HCT116 (cell line): ENCODE results near the gene PRSS16. TPM values are rescaled to one million over a fixed set of nuclear protein-coding genes. Genes with fewer than 3 reads are reported as not detected.

ENCODE experiments used
- ATAC-seq: fragments of 200-7000 bp; cut with Tn5 transposase; 2 replicates; pipeline ENCODE4 v1.9.1; 2020; ENCODE audit warnings: mild to moderate bottlenecking, moderate library complexity
- BruUV-seq: library from RNA; stranded (reverse); fragments of 400-500 nt; replicated peaks from 2 replicates; lab custom pipeline; 2021; lab: Mats Ljungman, UMichigan
- CTCF ChIA-PET: fragments of 300-600 bp; sonication (Branson Sonifier 250); formaldehyde crosslinking; loops from one replicate; lab custom pipeline; 2021; ENCODE audit warnings: antibody characterized with exemption; lab: Charles Lee
- POLR2A ChIA-PET: fragments of 300-600, 350-600 bp; sonication (Branson Sonifier 250); formaldehyde crosslinking; loops from one replicate; lab custom pipeline; 2021; ENCODE audit warnings: antibody characterized with exemption; lab: Charles Lee
- RAD21 ChIA-PET, 2 experiments: fragments of 300-600 bp; sonication (Branson Sonifier 250); formaldehyde crosslinking; loops; one replicate each; lab custom pipeline; 2023; ENCODE audit warnings: low total read pairs in 2 of 2; ENCODE audit not compliant: uncharacterized antibody in 2 of 2, unreplicated experiment in 2 of 2, low non-redundant PET in 1 of 2; lab: Charles Lee
- DNase-seq: peaks from one replicate; pipeline ENCODE4 v3.0.0-alpha.2; 2010; ENCODE audit warnings: low read depth, low spot score
- H2AFZ ChIP-seq: fragments of 200-600 bp; shearing (Covaris generic), sonication (generic); 2 replicates; pipeline ENCODE4 v1.6.1; 2017; ENCODE audit warnings: low read depth, mixed run types, mixed read lengths, antibody characterized with exemption, low read length; ENCODE audit not compliant: poor library complexity, severe bottlenecking
- H3K27ac ChIP-seq: 2 replicates; pipeline ENCODE4 v1.5.1; 2012; ENCODE audit warnings: low read depth, low read length
- H3K27me3 ChIP-seq: fragments of 200-600 bp; sonication (generic); 2 replicates; pipeline ENCODE4 v1.6.1; 2016; ENCODE audit warnings: mixed run types, low read length, mixed read lengths; ENCODE audit not compliant: insufficient read depth
- H3K36me3 ChIP-seq, 2 experiments: fragments of 200-500 bp in 1 of 2; fragments of 200-600 bp in 1 of 2; sonication (Bioruptor generic) in 1 of 2; sonication (generic) in 1 of 2; 2 replicates each; pipeline versions ENCODE4 v1.5.1 to v1.6.1; 2014 to 2016; ENCODE audit warnings: low read length in 2 of 2, inconsistent platforms in 1 of 2, mixed read lengths in 1 of 2, mixed run types in 1 of 2; ENCODE audit not compliant: insufficient read depth in 2 of 2, control insufficient read depth in 1 of 2
- H3K4me1 ChIP-seq, 2 experiments: fragments of 200-600 bp in 1 of 2; sonication (generic) in 1 of 2; 2 replicates each; pipeline versions ENCODE4 v1.5.1 to v1.6.1; 2012 to 2017; ENCODE audit warnings: low read length in 2 of 2, inconsistent platforms in 1 of 2, mild to moderate bottlenecking in 1 of 2, mixed read lengths in 1 of 2, mixed run types in 1 of 2, moderate library complexity in 1 of 2; ENCODE audit not compliant: insufficient read depth in 2 of 2, control insufficient read depth in 1 of 2
- H3K4me2 ChIP-seq: fragments of 200-600 bp; sonication (generic); 2 replicates; pipeline ENCODE4 v1.6.1; 2017; ENCODE audit warnings: mixed run types, low read length, mixed read lengths
- H3K4me3 ChIP-seq, 2 experiments: fragments of 200-600 bp in 1 of 2; sonication (generic) in 1 of 2; replicated peaks in 1 of 2; 2 replicates each; pipeline ENCODE4 v1.5.1; 2011 to 2016; ENCODE audit warnings: low read length in 2 of 2, control low read depth in 1 of 2, low read depth in 1 of 2, mild to moderate bottlenecking in 1 of 2, mixed read lengths in 1 of 2, mixed run types in 1 of 2
- H3K79me2 ChIP-seq: fragments of 200-600 bp; sonication (generic); 2 replicates; pipeline ENCODE4 v1.6.1; 2017; ENCODE audit warnings: mild to moderate bottlenecking, mixed run types, low read length, moderate library complexity, mixed read lengths; ENCODE audit not compliant: insufficient read depth
- H3K9ac ChIP-seq: fragments of 200-600 bp; sonication (generic); 2 replicates; pipeline ENCODE4 v1.6.1; 2016; ENCODE audit warnings: low read length, mixed read lengths
- H3K9me2 ChIP-seq: fragments of 200-600 bp; sonication (generic), shearing (Covaris generic); 2 replicates; pipeline ENCODE4 v1.6.1; 2017; ENCODE audit warnings: mixed run types, mild to moderate bottlenecking, moderate library complexity; ENCODE audit not compliant: insufficient read depth
- H3K9me3 ChIP-seq, 2 experiments: fragments of 200-500 bp in 1 of 2; fragments of 200-600 bp in 1 of 2; sonication (Bioruptor generic) in 1 of 2; sonication (generic) in 1 of 2; 2 replicates each; pipeline ENCODE4 v1.6.1; 2014 to 2017; ENCODE audit warnings: low read length in 2 of 2, mixed read lengths in 2 of 2, inconsistent platforms in 1 of 2, low read depth in 1 of 2, mild to moderate bottlenecking in 1 of 2, mixed run types in 1 of 2, moderate library complexity in 1 of 2; ENCODE audit not compliant: control insufficient read depth in 1 of 2, insufficient read depth in 1 of 2
- H4K20me1 ChIP-seq: fragments of 200-600 bp; sonication (generic), shearing (Covaris generic); 2 replicates; pipeline ENCODE4 v1.6.1; 2017; ENCODE audit warnings: mixed run types, mild to moderate bottlenecking, moderate library complexity; ENCODE audit not compliant: insufficient read depth
- CEBPB ChIP-seq: IDR thresholded peaks from 2 replicates; pipeline ENCODE4 v1.6.1; 2012; ENCODE audit warnings: low read depth
- ELF1 ChIP-seq: IDR thresholded peaks from 2 replicates; pipeline ENCODE4 v1.6.1; 2012; ENCODE audit warnings: low read depth, borderline replicate concordance
- EZH2 ChIP-seq: fragments of 200-600 bp; sonication (generic); IDR thresholded peaks from 2 replicates; pipeline ENCODE4 v1.6.1; 2017; ENCODE audit warnings: antibody characterized with exemption, mixed run types
- FOSL1 ChIP-seq: IDR thresholded peaks from 2 replicates; pipeline ENCODE4 v1.6.1; 2012; ENCODE audit warnings: low read depth
- JUND ChIP-seq: IDR thresholded peaks from 2 replicates; pipeline ENCODE4 v1.6.1; 2012
- RAD21 ChIP-seq: IDR thresholded peaks from 2 replicates; pipeline ENCODE4 v1.6.1; 2012; ENCODE audit warnings: low read depth, mild to moderate bottlenecking
- SP1 ChIP-seq: IDR thresholded peaks from 2 replicates; pipeline ENCODE4 v1.6.1; 2012; ENCODE audit warnings: low read depth
- SRF ChIP-seq: IDR thresholded peaks from 2 replicates; pipeline ENCODE4 v1.6.1; 2012; ENCODE audit warnings: low read depth
- YY1 ChIP-seq: IDR thresholded peaks from 2 replicates; pipeline ENCODE4 v1.6.1; 2011; ENCODE audit warnings: low read length, low read depth, moderate library complexity, mild to moderate bottlenecking; ENCODE audit not compliant: insufficient replicate concordance; ENCODE audit errors: extremely low read depth
- ZFX ChIP-seq: fragments of 450-650 bp; IDR thresholded peaks from 2 replicates; pipeline ENCODE4 v1.6.1; 2017
- ZNF274 ChIP-seq: fragments of 200-500 bp; sonication (Bioruptor generic); IDR thresholded peaks from 2 replicates; pipeline ENCODE4 v1.6.1; 2014; ENCODE audit warnings: mild to moderate bottlenecking, low read depth, low read length, inconsistent platforms
- intact Hi-C: fragments of 100-400 bp; cut with micrococcal nuclease; formaldehyde crosslinking; loops from 2 replicates; pipeline ENCODE4 v1.10.0; 2022
- total RNA-seq: library from RNA; stranded (reverse); gene quantifications from one replicate; pipeline ENCODE4 v1.2.1, GENCODE V29; 2021; ENCODE audit not compliant: unreplicated experiment
- TF ChIP-seq, protein P1 (sequence below): IDR thresholded peaks from 2 replicates; pipeline ENCODE4 v1.6.1; 2012
- TF ChIP-seq, protein P2 (sequence below): IDR thresholded peaks from 2 replicates; pipeline ENCODE4 v1.6.1; 2012
- TF ChIP-seq, protein P3 (sequence below): IDR thresholded peaks from 2 replicates; pipeline ENCODE4 v1.6.1; 2011; ENCODE audit warnings: mild to moderate bottlenecking, low read length, moderate library complexity; ENCODE audit not compliant: insufficient replicate concordance; ENCODE audit errors: extremely low read depth
- TF ChIP-seq, protein P4 (sequence below): IDR thresholded peaks from 2 replicates; pipeline ENCODE4 v1.6.1; 2012; ENCODE audit warnings: low read depth

PRSS16 gene
- total RNA-seq, 1 experiment from 2014 or later: 14.5 TPM

DNA sequence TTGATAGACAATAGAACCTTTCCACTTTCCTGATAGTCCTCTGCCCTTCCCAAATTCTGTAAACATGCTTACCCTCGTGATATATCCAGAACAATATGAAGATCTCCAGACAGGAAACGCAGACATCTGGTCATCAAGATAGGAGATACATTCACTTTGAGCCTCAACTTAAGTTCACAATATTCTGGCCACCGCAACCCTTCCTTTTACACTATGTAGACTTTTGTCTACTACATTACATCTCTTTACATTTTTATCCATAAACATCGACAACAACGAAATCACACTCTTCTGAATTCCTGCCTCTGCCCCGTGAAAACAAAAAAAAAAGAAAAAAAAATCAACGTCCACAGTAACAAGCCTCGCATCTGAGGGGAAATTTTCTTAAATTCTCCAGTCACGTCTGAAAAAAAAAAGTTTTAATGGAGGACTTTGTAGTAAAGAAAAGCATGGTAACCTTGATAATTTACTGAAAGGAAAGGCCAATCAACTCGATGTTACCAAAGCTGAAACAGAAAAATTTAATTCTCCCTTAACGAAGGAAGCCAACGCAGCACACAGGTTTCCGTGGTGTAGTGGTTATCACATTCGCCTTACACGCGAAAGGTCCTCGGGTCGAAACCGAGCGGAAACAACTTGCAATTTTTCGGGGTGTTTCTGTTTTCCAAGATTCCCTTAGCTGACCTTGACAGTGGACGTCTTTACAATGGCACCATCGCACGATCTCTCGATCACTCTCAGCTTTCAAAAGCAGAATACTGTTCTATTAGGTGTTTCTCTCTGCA is 42.8 kb downstream of the PRSS16 start (continued):
- TF ChIP-seq CEBPB (no peak), YY1 (no peak), SP1 (no peak), ZFX (no peak), EZH2 (no peak), ELF1 (no peak)

DNA sequence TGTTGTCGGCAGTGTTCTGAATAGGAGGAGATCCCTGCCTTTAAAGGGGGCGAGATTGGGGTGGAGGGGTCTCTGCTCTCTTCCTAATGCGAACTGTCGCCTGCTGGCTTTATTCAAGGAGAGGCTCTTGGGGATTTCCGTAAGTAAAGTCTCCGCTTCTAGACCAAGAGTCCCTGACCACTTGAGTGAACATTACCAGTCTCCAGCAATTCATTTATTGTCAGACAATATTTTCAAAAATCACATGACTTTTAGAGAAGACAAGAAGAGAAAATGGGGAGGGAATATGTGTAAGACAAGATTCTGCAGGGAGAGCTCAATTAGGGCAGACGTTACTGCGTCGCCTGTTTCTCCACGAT is 43.3 kb downstream of the PRSS16 start:
- Histone ChIP-seq H3K4me1 (peaks cover 0 to 12% of the 10 kb centered on the region in 2 experiments; a peak in 3 of 4 replicates), H3K79me2 (no peaks in the 10 kb centered on the region), H3K36me3 (no peaks in the 10 kb centered on the region), H3K27me3 (no peaks in the 10 kb centered on the region), H3K4me3 (no peak overlapping the region), H2AFZ (no peak overlapping the region), H3K9me2 (no peaks in the 10 kb centered on the region), H3K9ac (no peak overlapping the region), H4K20me1 (no peaks in the 10 kb centered on the region), H3K27ac (no peak overlapping the region), H3K9me3 (no peaks in the 10 kb centered on the region), H3K4me2 (no peak overlapping the region)
- BruUV-seq: no TSS peak
- DNase-seq (no peak), ATAC-seq (no peak)
- ChIA-PET RAD21 (no interaction called here), POLR2A (no interaction called here), CTCF (no interaction called here)
- intact Hi-C loops: loop anchor here (10.0 kb wide), 3 partner anchors 116 to 384 kb away; no protein-coding TSS in a partner anchor
- no peak for TF ChIP-seq ELF1
- TF ChIP-seq SP1: no peak
- TF ChIP-seq, protein P1, sequence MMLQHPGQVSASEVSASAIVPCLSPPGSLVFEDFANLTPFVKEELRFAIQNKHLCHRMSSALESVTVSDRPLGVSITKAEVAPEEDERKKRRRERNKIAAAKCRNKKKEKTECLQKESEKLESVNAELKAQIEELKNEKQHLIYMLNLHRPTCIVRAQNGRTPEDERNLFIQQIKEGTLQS: no peak
- TF ChIP-seq, protein P2, sequence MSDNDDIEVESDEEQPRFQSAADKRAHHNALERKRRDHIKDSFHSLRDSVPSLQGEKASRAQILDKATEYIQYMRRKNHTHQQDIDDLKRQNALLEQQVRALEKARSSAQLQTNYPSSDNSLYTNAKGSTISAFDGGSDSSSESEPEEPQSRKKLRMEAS: no peak
- TF ChIP-seq, protein P3, sequence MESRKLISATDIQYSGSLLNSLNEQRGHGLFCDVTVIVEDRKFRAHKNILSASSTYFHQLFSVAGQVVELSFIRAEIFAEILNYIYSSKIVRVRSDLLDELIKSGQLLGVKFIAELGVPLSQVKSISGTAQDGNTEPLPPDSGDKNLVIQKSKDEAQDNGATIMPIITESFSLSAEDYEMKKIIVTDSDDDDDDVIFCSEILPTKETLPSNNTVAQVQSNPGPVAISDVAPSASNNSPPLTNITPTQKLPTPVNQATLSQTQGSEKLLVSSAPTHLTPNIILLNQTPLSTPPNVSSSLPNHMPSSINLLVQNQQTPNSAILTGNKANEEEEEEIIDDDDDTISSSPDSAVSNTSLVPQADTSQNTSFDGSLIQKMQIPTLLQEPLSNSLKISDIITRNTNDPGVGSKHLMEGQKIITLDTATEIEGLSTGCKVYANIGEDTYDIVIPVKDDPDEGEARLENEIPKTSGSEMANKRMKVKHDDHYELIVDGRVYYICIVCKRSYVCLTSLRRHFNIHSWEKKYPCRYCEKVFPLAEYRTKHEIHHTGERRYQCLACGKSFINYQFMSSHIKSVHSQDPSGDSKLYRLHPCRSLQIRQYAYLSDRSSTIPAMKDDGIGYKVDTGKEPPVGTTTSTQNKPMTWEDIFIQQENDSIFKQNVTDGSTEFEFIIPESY: no peak
- TF ChIP-seq ZNF274: no peak
- TF ChIP-seq, protein P4, sequence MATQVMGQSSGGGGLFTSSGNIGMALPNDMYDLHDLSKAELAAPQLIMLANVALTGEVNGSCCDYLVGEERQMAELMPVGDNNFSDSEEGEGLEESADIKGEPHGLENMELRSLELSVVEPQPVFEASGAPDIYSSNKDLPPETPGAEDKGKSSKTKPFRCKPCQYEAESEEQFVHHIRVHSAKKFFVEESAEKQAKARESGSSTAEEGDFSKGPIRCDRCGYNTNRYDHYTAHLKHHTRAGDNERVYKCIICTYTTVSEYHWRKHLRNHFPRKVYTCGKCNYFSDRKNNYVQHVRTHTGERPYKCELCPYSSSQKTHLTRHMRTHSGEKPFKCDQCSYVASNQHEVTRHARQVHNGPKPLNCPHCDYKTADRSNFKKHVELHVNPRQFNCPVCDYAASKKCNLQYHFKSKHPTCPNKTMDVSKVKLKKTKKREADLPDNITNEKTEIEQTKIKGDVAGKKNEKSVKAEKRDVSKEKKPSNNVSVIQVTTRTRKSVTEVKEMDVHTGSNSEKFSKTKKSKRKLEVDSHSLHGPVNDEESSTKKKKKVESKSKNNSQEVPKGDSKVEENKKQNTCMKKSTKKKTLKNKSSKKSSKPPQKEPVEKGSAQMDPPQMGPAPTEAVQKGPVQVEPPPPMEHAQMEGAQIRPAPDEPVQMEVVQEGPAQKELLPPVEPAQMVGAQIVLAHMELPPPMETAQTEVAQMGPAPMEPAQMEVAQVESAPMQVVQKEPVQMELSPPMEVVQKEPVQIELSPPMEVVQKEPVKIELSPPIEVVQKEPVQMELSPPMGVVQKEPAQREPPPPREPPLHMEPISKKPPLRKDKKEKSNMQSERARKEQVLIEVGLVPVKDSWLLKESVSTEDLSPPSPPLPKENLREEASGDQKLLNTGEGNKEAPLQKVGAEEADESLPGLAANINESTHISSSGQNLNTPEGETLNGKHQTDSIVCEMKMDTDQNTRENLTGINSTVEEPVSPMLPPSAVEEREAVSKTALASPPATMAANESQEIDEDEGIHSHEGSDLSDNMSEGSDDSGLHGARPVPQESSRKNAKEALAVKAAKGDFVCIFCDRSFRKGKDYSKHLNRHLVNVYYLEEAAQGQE: no peak
- no peak for TF ChIP-seq EZH2
- TF ChIP-seq ZFX: no peak
- no peak for TF ChIP-seq JUND
- no peak for TF ChIP-seq SRF
- TF ChIP-seq FOSL1: no peak
- TF ChIP-seq RAD21: no peak
